CD4-positive, alpha-beta T cell (primary cell): ENCODE measurements around the gene SGIP1. TPM values are rescaled to one million over a fixed set of nuclear protein-coding genes. Genes with fewer than 3 reads are reported as not detected.

Experiments used
- ATAC-seq: fragments of 200-7000 bp; cut with Tn5 transposase; one replicate; pipeline ENCODE4 v1.10.0; 2022; ENCODE audit warnings: mild to moderate bottlenecking; ENCODE audit not compliant: poor library complexity
- CTCF ChIA-PET: fragments of 350-600 bp; sonication (Branson Sonifier 250); formaldehyde crosslinking; loops from one replicate; lab custom pipeline; 2021; ENCODE audit warnings: antibody characterized with exemption, inconsistent platforms; lab: Charles Lee
- POLR2A ChIA-PET: fragments of 350-600 bp; sonication (Branson Sonifier 250); formaldehyde crosslinking; loops from one replicate; lab custom pipeline; 2021; ENCODE audit warnings: antibody characterized with exemption, inconsistent platforms; lab: Charles Lee
- DNase-seq, 14 experiments: peaks; one replicate each; pipeline ENCODE4 v3.0.0-alpha.2; 2013 to 2020; ENCODE audit warnings: mixed read lengths in 2 of 14
- H3K27ac ChIP-seq, 2 donors: one replicate each; pipeline versions ENCODE4 v1.5.1 to v1.7.0; 2013; ENCODE audit warnings: low read length in 2 of 2, low read depth in 1 of 2, mild to moderate bottlenecking in 1 of 2
- H3K27me3 ChIP-seq, 2 experiments: 1 replicate in 1 of 2; 2 replicates in 1 of 2; pipeline versions ENCODE4 v1.6.1 to v1.7.0; 2013; ENCODE audit warnings: low read length in 2 of 2, control low read depth in 1 of 2, mild to moderate bottlenecking in 1 of 2, moderate library complexity in 1 of 2; ENCODE audit not compliant: insufficient read depth in 2 of 2, control insufficient read depth in 1 of 2
- H3K36me3 ChIP-seq: one replicate; pipeline ENCODE4 v1.6.1; 2013; ENCODE audit warnings: low read length, control low read depth; ENCODE audit not compliant: insufficient read depth
- H3K4me1 ChIP-seq: one replicate; pipeline ENCODE4 v1.6.1; 2013; ENCODE audit warnings: low read length, control low read depth; ENCODE audit not compliant: insufficient read depth
- H3K4me3 ChIP-seq: one replicate; pipeline ENCODE4 v1.5.1; 2013; ENCODE audit warnings: mild to moderate bottlenecking, low read length, moderate library complexity
- H3K9me3 ChIP-seq, 2 experiments: 1 replicate in 1 of 2; 2 replicates in 1 of 2; pipeline versions ENCODE4 v1.6.1 to v1.7.0; 2013; ENCODE audit warnings: low read length in 2 of 2, mild to moderate bottlenecking in 2 of 2, control low read depth in 1 of 2, moderate library complexity in 1 of 2; ENCODE audit not compliant: control insufficient read depth in 1 of 2, insufficient read depth in 1 of 2
- H3K27ac Mint-ChIP-seq: one replicate; pipeline ENCODE4 v1.8.0; 2020; ENCODE audit warnings: mixed read lengths
- H3K27me3 Mint-ChIP-seq: one replicate; pipeline ENCODE4 v1.8.0; 2021; ENCODE audit warnings: mixed read lengths
- H3K36me3 Mint-ChIP-seq: one replicate; pipeline ENCODE4 v1.8.0; 2021; ENCODE audit warnings: low read depth, mixed read lengths
- H3K4me1 Mint-ChIP-seq: one replicate; pipeline ENCODE4 v1.8.0; 2021; ENCODE audit warnings: low read depth, mixed read lengths
- H3K4me3 Mint-ChIP-seq: one replicate; pipeline ENCODE4 v1.8.0; 2020; ENCODE audit warnings: mild to moderate bottlenecking, mixed read lengths
- H3K9me3 Mint-ChIP-seq: one replicate; pipeline ENCODE4 v1.8.0; 2020; ENCODE audit warnings: mixed read lengths
- intact Hi-C, 2 experiments: fragments of 100-400 bp; cut with DNase I in 1 of 2; cut with micrococcal nuclease in 1 of 2; formaldehyde crosslinking; loops; one replicate each; pipeline versions ENCODE4 v1.15.1 to v1.9.0; 2023 to 2025; cut with DNase I, micrococcal nuclease
- total RNA-seq, 174 experiments: library from RNA in 2 of 174; stranded (reverse) in 2 of 174; gene quantifications; one replicate each; pipeline ENCODE4 v1.2.3 and lab custom pipeline; 2021 to 2026
- TF ChIP-seq, protein P1 (sequence below): fragments of 200-600 bp; IDR thresholded peaks from one replicate; pipeline ENCODE4 v1.8.0; 2022; ENCODE audit warnings: antibody characterized with exemption, mild to moderate bottlenecking

SGIP1 gene
- total RNA-seq, 2 experiments from 2014 or later = 0.84 TPM; not detected in 1

DNA sequence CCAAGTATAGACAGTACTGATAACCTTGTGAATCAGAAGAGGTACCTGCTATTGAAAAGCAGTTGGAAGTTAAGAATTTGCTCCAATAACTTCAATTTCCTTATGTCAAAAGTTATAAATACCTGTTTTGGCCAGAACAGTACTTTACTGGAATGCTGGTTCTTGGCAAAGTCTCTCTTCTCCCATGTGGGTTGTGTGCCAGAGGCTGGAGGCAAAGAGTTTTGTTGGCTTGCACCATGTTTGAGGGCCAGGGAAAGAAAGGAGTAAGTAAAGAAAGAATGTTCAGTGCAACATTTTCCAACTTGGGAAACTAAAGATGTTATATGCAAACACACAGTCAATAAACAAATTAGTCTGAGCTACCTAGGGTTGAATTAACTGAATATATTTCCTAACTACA lies 151.3 kb downstream of the SGIP1 start:
- Histone ChIP-seq H3K9me3 (no peaks in the 10 kb centered on the region), H3K4me1 (no peaks in the 10 kb centered on the region), H3K36me3 (no peaks in the 10 kb centered on the region), H3K4me3 (no peak overlapping the region), H3K27ac (no peak overlapping the region), H3K27me3 (peaks cover 0 to 6% of the 10 kb centered on the region in 2 experiments)
- TF ChIP-seq, protein P1, sequence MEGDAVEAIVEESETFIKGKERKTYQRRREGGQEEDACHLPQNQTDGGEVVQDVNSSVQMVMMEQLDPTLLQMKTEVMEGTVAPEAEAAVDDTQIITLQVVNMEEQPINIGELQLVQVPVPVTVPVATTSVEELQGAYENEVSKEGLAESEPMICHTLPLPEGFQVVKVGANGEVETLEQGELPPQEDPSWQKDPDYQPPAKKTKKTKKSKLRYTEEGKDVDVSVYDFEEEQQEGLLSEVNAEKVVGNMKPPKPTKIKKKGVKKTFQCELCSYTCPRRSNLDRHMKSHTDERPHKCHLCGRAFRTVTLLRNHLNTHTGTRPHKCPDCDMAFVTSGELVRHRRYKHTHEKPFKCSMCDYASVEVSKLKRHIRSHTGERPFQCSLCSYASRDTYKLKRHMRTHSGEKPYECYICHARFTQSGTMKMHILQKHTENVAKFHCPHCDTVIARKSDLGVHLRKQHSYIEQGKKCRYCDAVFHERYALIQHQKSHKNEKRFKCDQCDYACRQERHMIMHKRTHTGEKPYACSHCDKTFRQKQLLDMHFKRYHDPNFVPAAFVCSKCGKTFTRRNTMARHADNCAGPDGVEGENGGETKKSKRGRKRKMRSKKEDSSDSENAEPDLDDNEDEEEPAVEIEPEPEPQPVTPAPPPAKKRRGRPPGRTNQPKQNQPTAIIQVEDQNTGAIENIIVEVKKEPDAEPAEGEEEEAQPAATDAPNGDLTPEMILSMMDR = no peak
- Mint-ChIP-seq H3K27ac (no peak overlapping the region), H3K36me3 (no peaks in the 10 kb centered on the region), H3K27me3 (peaks cover 5% of the 10 kb centered on the region), H3K4me1 (no peaks in the 10 kb centered on the region), H3K9me3 (no peaks in the 10 kb centered on the region), H3K4me3 (no peak overlapping the region)
- intact Hi-C loops = no loop called here
- no peak for ATAC-seq
- ChIA-PET CTCF (no interaction called here), POLR2A (no interaction called here)
- DNase-seq = no peak

DNA sequence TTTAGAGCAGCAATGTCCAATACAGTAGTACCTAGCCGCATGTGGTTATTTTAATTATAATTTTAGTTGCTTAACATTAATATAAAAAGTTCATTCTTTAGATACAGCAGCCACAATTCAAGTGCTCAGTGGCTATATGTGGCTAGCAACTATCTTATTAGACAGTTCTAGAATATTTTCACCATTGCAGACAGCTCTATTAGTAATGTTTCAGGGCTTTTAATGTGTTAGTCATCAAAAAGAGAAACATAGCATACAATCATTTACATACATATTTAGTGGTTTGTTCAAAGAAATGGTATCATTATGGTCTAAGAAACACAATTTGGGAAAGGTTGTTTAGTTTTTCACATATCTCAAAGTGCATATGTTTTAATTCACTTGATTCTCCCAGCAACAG lies 151.7 kb downstream of the SGIP1 start:
- Histone ChIP-seq H3K9me3 (no peaks in the 10 kb centered on the region), H3K36me3 (no peaks in the 10 kb centered on the region), H3K27me3 (peaks cover 0 to 6% of the 10 kb centered on the region in 2 experiments), H3K4me1 (no peaks in the 10 kb centered on the region), H3K4me3 (no peak overlapping the region), H3K27ac (no peak overlapping the region)
- DNase-seq (no peak), ATAC-seq (no peak)
- H3K27me3 Mint-ChIP-seq = peaks cover 5% of the 10 kb centered on the region
- TF ChIP-seq, protein P1 = no peak
- intact Hi-C loops = no loop called here
- no peaks in the 10 kb centered on the region for H3K36me3 Mint-ChIP-seq
- no peaks in the 10 kb centered on the region for H3K9me3 Mint-ChIP-seq
- H3K27ac Mint-ChIP-seq = no peak overlapping the region
- no peak overlapping the region for H3K4me3 Mint-ChIP-seq
- POLR2A ChIA-PET = no interaction called here
- CTCF ChIA-PET = no interaction called here
- H3K4me1 Mint-ChIP-seq = no peaks in the 10 kb centered on the region

DNA sequence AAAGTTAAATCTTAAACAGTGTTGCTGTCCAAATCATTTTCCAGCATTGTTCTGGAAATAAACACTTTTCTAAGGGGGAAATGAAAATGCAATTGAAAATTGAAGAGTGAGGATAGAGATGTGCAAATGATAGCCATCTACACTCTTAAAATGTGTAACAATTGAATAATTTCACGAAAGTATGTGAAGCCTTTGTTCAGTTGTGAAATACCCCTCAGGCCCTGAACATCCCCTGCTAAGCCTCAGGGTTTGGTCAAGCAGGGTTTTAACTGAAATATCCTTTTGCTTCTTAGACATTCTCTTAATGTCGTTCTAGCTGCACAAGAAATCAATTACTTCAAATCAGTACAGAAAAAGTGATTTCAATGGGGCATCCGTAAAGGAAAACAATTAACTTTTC lies 152.5 kb downstream of the SGIP1 start:
- Histone ChIP-seq H3K36me3 (no peaks in the 10 kb centered on the region), H3K27me3 (peaks cover 0 to 6% of the 10 kb centered on the region in 2 experiments), H3K4me1 (no peaks in the 10 kb centered on the region), H3K27ac (no peak overlapping the region), H3K9me3 (no peaks in the 10 kb centered on the region), H3K4me3 (no peak overlapping the region)
- H3K27ac Mint-ChIP-seq = no peak overlapping the region
- CTCF ChIA-PET = no interaction called here
- H3K4me1 Mint-ChIP-seq = no peaks in the 10 kb centered on the region
- no peaks in the 10 kb centered on the region for H3K9me3 Mint-ChIP-seq
- TF ChIP-seq, protein P1 = no peak
- H3K36me3 Mint-ChIP-seq = no peaks in the 10 kb centered on the region
- DNase-seq = no peak
- H3K4me3 Mint-ChIP-seq = no peak overlapping the region
- intact Hi-C loops = no loop called here
- POLR2A ChIA-PET = no interaction called here
- no peak for ATAC-seq
- peaks cover 5% of the 10 kb centered on the region for H3K27me3 Mint-ChIP-seq
